Forelimb muscle (tissue), 1 donor: ENCODE measurements around the gene APBA2. TPM values are rescaled to one million over a fixed set of nuclear protein-coding genes. Genes with fewer than 3 reads are reported as not detected.

ENCODE experiments used
- DNase-seq: peaks from one replicate; pipeline ENCODE4 v3.0.0-alpha.2; 2013; ENCODE audit warnings: low read depth
- polyA plus RNA-seq: library from polyadenylated mRNA; unstranded; fragments of 120-200 nt; gene quantifications from one replicate; pipeline ENCODE4 v1.2.1, GENCODE V29; 2013; ENCODE audit not compliant: insufficient read length

The APBA2 gene
- polyA plus RNA-seq, 1 donor = 3.9 TPM

- DNase-seq = no peak
These were observed 248.5 kb downstream of the APBA2 start for GRCh38 chr15:29134239-29134638.

GRCh38 chr15:29134641-29135308, 249.0 kb downstream of the APBA2 start:
- DNase-seq = no peak

GRCh38 chr15:29135309-29135657, 249.5 kb downstream of the APBA2 start:
- DNase-seq = no peak

DNA sequence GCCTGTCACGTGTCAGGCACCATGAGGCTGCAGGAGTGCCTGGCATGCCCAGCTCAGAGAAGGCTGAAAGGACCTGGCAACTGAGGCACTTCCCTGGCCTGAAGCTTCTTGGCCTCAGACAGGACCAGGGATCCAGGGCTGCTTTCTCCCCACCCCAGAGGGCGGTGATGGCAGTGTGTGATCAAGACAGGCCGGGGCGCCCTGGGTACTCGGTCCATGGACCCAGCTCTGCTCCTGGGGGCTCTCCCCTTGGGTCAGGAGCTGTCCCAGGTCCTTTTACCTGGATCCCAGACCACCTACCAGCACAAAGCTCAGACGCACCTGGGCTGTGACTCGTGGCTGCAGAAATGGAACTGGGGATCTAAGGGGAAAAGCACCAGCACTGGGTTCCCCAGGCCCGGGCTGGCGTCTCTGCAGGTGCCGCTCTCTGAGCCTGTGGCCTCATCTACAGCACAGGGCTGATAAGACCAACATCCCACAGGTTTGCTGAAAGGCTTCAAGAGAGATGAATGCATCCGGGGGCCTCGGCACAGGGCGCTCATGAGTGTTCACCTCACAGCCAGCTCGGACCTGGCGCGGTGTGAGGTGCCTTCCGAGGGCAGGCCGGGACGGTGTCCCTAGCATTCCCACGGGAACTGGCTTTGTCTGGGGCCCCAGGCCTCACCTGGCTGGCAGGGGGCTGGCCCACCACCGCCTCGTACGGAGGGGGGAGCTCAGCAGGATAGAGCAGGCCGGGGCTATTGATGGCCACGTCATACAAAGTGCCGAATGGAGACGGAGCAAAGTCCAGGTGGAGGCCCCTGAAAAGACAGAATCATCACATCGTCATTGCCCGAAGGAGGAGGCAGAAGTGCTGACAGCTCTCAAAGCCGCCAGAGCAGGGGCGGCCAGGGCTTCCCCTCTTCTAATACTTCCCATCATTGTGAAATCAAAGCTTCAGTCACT, 250.2 kb downstream of the APBA2 start:
- DNase-seq = no peak

DNA sequence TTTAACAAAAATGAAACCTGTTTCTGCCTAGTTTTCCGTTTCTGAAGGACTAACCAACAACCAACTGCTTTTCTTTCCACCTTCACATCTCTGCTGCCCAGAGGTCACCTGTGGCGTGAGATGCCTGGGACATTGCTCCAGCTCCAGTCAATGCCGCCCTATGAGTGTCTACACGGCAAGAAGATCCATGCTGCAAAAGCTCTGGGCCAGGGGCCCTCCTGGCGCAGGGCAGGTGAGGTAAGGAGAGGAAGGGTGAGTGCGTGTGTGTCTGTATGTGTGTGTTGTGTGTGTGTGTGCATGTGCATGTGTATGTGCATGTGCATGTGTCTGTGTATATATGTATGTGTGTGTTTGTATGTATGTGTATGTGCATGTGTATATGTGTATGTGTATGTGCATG, 252.5 kb downstream of the APBA2 start:
- no peak for DNase-seq

DNA sequence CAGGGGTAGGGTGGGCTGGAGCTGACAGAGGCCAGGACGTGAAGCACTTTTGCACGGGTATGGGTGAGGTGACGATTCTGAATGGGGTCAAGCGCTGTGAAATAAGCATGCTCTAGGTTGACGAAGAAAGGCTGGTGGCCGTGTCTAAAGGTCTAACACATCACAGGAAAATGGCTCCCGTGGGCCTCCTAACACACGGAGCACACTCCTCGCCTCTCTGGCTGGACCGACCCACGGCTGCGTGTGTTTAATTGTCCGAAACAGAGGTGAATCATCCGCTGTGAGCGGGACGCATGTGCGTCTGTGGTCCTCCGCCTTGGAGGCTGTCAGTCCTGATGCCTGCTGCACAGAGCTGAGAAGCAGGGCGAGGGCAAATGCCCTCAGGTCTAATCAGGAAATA, 253.3 kb downstream of the APBA2 start:
- DNase-seq = no peak

GRCh38 chr15:29139540-29140459, 254.0 kb downstream of the APBA2 start:
- DNase-seq = no peak

DNA sequence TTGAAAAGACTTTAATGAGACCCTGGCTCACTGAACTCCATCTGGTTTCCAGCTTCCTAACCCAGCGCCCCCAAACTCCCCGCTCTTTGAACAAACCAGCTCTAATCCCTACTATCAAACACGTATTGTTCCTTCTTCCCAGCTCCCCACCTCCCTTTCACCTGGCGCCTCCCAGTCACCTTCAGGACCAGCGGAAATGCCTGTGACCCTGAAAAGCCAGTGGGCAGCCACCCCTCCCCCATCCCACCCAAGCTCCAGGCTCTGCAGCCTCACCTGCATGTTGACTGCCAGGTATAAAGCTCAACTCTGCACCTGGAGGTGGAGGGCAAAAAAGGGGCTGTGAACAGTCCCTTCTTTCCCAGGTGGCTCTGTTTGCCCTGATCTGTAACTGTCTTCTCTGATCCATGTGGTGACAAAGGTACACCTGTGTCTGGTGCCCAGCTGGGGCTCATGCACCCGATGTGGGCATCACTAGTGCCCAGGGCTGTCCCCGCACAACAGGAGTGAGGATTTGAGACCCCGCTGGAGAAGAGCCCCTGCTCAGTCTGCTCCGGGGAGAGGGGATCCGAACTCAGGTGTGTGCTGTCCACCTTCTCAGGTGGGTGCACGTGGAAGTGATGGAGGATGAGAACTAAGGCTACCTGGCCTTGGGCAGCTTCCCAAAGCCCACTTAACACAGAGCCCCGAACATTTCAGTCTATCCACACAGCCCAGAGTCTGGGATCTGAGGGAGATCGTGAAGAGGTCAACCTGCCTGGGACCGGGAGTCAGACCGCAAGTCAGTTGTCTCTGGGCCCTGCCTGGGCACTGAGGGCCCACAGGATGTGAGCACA, 254.9 kb downstream of the APBA2 start:
- DNase-seq = no peak

- no peak for DNase-seq
These were observed 255.7 kb downstream of the APBA2 start for GRCh38 chr15:29141308-29142128.

- DNase-seq = no peak
These were observed 256.5 kb downstream of the APBA2 start for GRCh38 chr15:29142129-29142747.

DNA sequence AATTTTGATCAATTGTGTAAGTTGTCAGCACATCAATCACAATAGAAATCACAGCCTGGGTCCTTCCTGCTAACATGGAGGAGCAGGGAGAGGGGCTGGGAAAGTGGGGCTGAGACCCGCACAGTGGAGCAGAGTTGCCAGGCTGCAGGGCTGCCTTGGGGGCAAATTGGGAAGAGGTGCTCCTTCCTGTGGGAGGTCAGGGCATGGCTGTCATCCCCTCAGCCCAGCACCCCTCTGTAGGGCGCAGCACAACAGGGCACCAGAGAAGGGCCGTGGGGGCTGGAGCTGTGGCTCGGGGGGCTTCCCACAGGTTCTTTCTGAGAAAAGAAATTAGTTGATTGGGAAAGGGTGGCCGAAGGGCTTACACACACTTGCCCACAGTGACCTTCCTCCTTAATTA, 257.5 kb downstream of the APBA2 start:
- no peak for DNase-seq

- DNase-seq = no peak
These were observed 258.3 kb downstream of the APBA2 start for GRCh38 chr15:29143909-29144635.

DNA sequence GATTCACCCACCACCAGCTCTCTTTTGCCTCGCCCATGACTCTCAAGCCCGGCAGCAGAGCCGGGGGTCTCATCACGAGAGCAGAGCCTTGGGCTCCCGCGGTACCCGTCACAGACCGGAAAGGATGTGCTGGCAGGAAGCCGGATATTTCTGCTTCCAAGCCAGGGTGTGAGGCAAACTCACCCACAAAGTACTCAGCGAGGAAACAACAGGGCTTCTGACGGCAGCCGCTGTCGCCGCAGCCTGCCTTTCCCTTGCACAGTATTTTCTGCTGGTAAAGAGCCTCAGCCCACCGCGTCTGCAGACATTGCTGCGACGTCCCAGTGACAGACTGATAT, 263.9 kb downstream of the APBA2 start:
- no peak for DNase-seq

DNA sequence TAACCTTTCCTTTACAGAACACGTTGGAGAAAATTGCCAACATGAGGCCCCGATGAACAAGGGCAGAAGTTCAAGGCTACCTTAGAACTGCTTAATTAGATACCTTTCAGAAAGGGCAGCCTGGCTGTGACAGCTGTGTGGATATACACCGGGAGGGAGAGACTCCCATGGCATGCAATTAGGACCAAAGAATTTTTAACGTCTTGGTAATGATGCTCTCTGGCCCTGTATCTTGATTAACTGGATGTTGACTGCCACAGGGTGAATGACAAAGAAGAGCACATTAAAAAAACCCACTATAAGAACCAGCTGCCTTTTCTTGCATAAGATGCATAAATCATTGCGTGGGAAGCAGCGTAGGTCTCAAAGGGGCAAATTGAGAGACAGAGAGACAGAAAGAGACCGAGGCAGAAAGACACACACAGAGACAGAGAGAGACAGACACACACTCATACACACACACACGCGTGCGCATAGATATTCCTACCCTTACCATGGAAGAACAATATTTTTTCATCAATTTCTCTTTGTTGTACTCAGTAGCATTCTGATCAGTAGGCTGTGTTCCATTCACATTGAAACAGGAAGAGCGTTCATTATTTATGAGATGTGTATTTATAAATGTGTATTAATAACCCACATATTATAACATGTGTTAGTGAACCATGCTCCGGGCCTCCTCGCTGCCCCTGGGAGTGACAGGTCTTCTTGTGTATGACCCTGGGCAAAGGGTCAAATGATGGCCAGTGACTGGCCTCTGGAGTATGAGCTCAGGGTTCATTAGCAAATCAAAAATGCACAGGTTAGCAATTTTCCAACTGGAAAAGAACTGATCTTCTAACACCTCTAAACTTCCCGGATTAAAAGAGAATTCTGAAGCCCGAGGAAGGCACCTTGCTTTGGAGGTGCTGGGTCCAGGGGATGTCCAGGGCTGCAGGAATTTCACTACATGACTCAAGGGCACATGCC, 265.0 kb downstream of the APBA2 start:
- no peak for DNase-seq

GRCh38 chr15:29151484-29151857, 265.7 kb downstream of the APBA2 start:
- no peak for DNase-seq

GRCh38 chr15:29156521-29156920, 270.7 kb downstream of the APBA2 start:
- DNase-seq = no peak

DNA sequence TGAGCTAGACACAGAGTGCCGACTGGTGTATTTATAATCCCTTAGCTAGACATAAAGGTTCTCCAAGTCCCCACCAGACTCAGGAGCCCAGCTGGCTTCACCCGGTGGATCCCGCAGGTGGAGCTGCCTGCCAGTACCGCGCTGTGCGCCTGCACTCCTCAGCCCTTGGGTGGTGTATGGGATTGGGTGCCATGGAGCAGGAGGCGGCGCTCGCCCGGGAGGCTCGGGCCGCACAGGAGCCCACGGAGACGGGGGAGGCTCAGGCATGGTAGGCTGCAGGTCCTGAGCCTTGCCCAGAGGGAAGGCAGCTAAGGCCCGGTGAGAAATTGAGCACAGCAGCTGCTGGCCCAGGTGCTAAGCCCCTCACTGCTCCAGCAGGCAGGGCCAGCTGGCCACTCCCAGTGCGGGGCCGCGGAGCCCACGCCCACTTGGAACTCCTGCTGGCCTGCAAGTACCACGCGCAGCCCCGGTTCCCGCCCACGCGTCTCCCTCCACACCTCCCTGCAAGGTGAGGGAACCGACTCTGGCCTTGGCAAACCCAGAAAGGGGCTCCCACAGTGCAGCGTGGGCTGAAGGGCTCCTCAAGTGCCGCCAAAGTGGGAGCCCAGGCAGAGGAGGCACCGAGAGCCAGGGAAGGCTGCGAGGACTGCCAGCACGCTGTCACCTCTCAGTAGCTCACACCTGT, 274.1 kb downstream of the APBA2 start:
- DNase-seq = no peak

DNA sequence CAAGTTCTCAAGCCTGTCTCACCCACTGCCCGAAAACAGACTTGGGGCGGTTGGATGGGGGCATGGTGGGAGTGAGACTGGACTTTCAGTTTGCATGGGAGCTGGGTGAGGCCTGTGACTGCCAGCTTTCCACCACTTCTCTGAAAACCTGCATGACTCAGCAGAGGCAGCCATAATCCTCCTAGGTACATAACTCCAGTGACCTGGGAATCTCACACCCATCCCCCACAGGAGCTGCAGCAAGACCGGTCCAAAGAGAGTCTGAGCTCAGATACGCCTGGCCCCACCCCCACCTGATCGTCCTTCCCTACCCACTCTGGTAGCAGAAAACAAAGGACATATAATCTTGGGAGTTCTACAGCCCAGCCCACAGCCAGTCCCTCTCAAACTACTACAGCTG, 276.6 kb downstream of the APBA2 start:
- no peak for DNase-seq
